HEK293 (cell line): ENCODE measurements around the gene GRIK4.

Experiments
- CTCF ChIA-PET: fragments of 350-600 bp; formaldehyde crosslinking; extraction: SDS; loops from one replicate; lab custom pipeline; 2021; ENCODE audit warnings: antibody characterized with exemption; lab: Yijun Ruan, JAX
- POLR2A ChIA-PET: fragments of 300-600 bp; formaldehyde crosslinking; extraction: SDS; loops from one replicate; lab custom pipeline; 2020; ENCODE audit warnings: antibody characterized with exemption, inconsistent platforms; lab: Yijun Ruan, JAX
- H3K27ac ChIP-seq: fragments of 200-500 bp; sonication (Bioruptor generic); 2 replicates; pipeline ENCODE4 v1.5.1; 2014; ENCODE audit warnings: low read depth, low read length, control low read depth, inconsistent platforms; ENCODE audit errors: extremely low read depth
- H3K36me3 ChIP-seq, 2 experiments: fragments of 200-500 bp in 1 of 2; sonication (Bioruptor generic) in 1 of 2; 1 replicate in 1 of 2; 2 replicates in 1 of 2; pipeline ENCODE4 v1.5.1; 2014 to 2017; ENCODE audit warnings: inconsistent platforms in 2 of 2, low read length in 2 of 2; ENCODE audit not compliant: control insufficient read depth in 2 of 2, insufficient read depth in 1 of 2
- H3K4me1 ChIP-seq: fragments of 200-500 bp; sonication (Bioruptor generic); 2 replicates; pipeline ENCODE4 v1.5.1; 2014; ENCODE audit warnings: mild to moderate bottlenecking, low read length, inconsistent platforms; ENCODE audit not compliant: control insufficient read depth, insufficient read depth
- H3K4me3 ChIP-seq: 2 replicates; pipeline ENCODE4 v1.5.1; 2011; ENCODE audit warnings: low read depth, mild to moderate bottlenecking, control low read depth, low read length, moderate library complexity
- H3K9me3 ChIP-seq: fragments of 200-500 bp; sonication (Bioruptor generic); 2 replicates; pipeline ENCODE4 v1.5.1; 2014; ENCODE audit warnings: low read depth, low read length, inconsistent platforms; ENCODE audit not compliant: control insufficient read depth, insufficient read depth
- BCL11B ChIP-seq: fragments of 450-650 bp; formaldehyde crosslinking; IDR thresholded peaks from 2 replicates; pipeline ENCODE4 v1.5.1; 2016; ENCODE audit warnings: low read depth, missing biosample characterization, missing genetic modification characterization
- KLF8 ChIP-seq: fragments of 450-650 bp; formaldehyde crosslinking; IDR thresholded peaks from 2 replicates; pipeline ENCODE4 v1.5.1; 2016; ENCODE audit warnings: missing biosample characterization, missing genetic modification characterization
- KLF9 ChIP-seq: fragments of 450-650 bp; formaldehyde crosslinking; IDR thresholded peaks from 2 replicates; pipeline ENCODE4 v1.5.1; 2016; ENCODE audit warnings: missing biosample characterization, missing genetic modification characterization, low read depth
- MEIS1 ChIP-seq: sonication (generic); formaldehyde crosslinking; IDR thresholded peaks from 2 replicates; pipeline ENCODE4 v1.8.1; 2022; ENCODE audit warnings: missing genetic modification reagents, mild to moderate bottlenecking, borderline replicate concordance
- PRDM1 ChIP-seq: fragments of 450-650 bp; formaldehyde crosslinking; IDR thresholded peaks from 2 replicates; pipeline ENCODE4; 2016; ENCODE audit warnings: missing biosample characterization, missing genetic modification characterization
- RBAK ChIP-seq: fragments of 450-650 bp; formaldehyde crosslinking; IDR thresholded peaks from 2 replicates; pipeline ENCODE4 v1.5.1; 2016; ENCODE audit warnings: missing biosample characterization, missing genetic modification characterization
- ZBTB20 ChIP-seq: fragments of 450-650 bp; formaldehyde crosslinking; IDR thresholded peaks from 2 replicates; pipeline ENCODE4 v1.5.1; 2016; ENCODE audit warnings: missing biosample characterization, missing genetic modification characterization
- ZEB2 ChIP-seq: fragments of 450-650 bp; formaldehyde crosslinking; IDR thresholded peaks from 2 replicates; pipeline ENCODE4 v1.5.1; 2016; ENCODE audit warnings: missing biosample characterization, missing genetic modification characterization
- ZNF16 ChIP-seq: fragments of 450-650 bp; formaldehyde crosslinking; IDR thresholded peaks from 2 replicates; pipeline ENCODE4 v1.5.1; 2016; ENCODE audit warnings: low read depth, missing biosample characterization, missing genetic modification characterization
- ZNF391 ChIP-seq: fragments of 450-650 bp; formaldehyde crosslinking; IDR thresholded peaks from 2 replicates; pipeline ENCODE4 v1.5.1; 2016; ENCODE audit warnings: low read depth, missing biosample characterization, missing genetic modification characterization, borderline replicate concordance
- ZNF473 ChIP-seq: fragments of 450-650 bp; formaldehyde crosslinking; IDR thresholded peaks from 2 replicates; pipeline ENCODE4 v1.5.1; 2017; ENCODE audit warnings: missing biosample characterization, missing genetic modification characterization
- ZNF514 ChIP-seq: fragments of 450-650 bp; formaldehyde crosslinking; IDR thresholded peaks from 2 replicates; pipeline ENCODE4 v1.5.1; 2016; ENCODE audit warnings: missing biosample characterization, missing genetic modification characterization
- ZNF558 ChIP-seq: fragments of 450-650 bp; formaldehyde crosslinking; IDR thresholded peaks from 2 replicates; pipeline ENCODE4 v1.5.1; 2016; ENCODE audit warnings: missing biosample characterization, missing genetic modification characterization
- ZNF610 ChIP-seq: fragments of 450-650 bp; formaldehyde crosslinking; IDR thresholded peaks from 2 replicates; pipeline ENCODE4 v1.5.1; 2016; ENCODE audit warnings: missing biosample characterization, missing genetic modification characterization, borderline replicate concordance
- ZNF621 ChIP-seq: fragments of 450-650 bp; formaldehyde crosslinking; IDR thresholded peaks from 2 replicates; pipeline ENCODE4 v1.5.1; 2017; ENCODE audit warnings: missing biosample characterization, missing genetic modification characterization
- ZNF626 ChIP-seq: fragments of 450-650 bp; sonication (Bioruptor Pico); formaldehyde crosslinking; IDR thresholded peaks from 2 replicates; pipeline ENCODE4 v1.5.1; 2018; ENCODE audit warnings: missing biosample characterization, missing genetic modification characterization, inconsistent platforms
- ZNF658 ChIP-seq: fragments of 450-650 bp; formaldehyde crosslinking; IDR thresholded peaks from 2 replicates; pipeline ENCODE4; 2016; ENCODE audit warnings: missing biosample characterization, missing genetic modification characterization
- ZNF660 ChIP-seq: fragments of 450-650 bp; IDR thresholded peaks from 2 replicates; pipeline ENCODE4 v1.5.1; 2018; ENCODE audit warnings: missing biosample characterization, mild to moderate bottlenecking, missing genetic modification characterization
- ZNF777 ChIP-seq: fragments of 450-650 bp; formaldehyde crosslinking; IDR thresholded peaks from 2 replicates; pipeline ENCODE4 v1.5.1; 2017; ENCODE audit warnings: missing biosample characterization, missing genetic modification characterization, borderline replicate concordance
- ZSCAN30 ChIP-seq: fragments of 450-650 bp; IDR thresholded peaks from 2 replicates; pipeline ENCODE4 v1.5.1; 2018; ENCODE audit warnings: missing biosample characterization, mild to moderate bottlenecking, missing genetic modification characterization, moderate library complexity
- TF ChIP-seq, protein P1 (sequence below): fragments of 450-650 bp; formaldehyde crosslinking; IDR thresholded peaks from 2 replicates; pipeline ENCODE4 v1.5.1; 2016; ENCODE audit warnings: missing biosample characterization, missing genetic modification characterization
- TF ChIP-seq, protein P2 (sequence below): fragments of 450-650 bp; formaldehyde crosslinking; IDR thresholded peaks from 2 replicates; pipeline ENCODE4 v1.5.1; 2016; ENCODE audit warnings: missing biosample characterization, missing genetic modification characterization
- TF ChIP-seq, protein P3 (sequence below): fragments of 450-650 bp; formaldehyde crosslinking; IDR thresholded peaks from 2 replicates; pipeline ENCODE4 v1.5.1; 2016; ENCODE audit warnings: missing biosample characterization, missing genetic modification characterization
- TF ChIP-seq, protein P4 (sequence below): fragments of 450-650 bp; formaldehyde crosslinking; conservative IDR thresholded peaks from 2 replicates; pipeline ENCODE4 v1.5.1; 2016; ENCODE audit warnings: low read depth, missing biosample characterization, missing genetic modification characterization
- TF ChIP-seq, protein P5 (sequence below): fragments of 450-650 bp; formaldehyde crosslinking; IDR thresholded peaks from 2 replicates; pipeline ENCODE4 v1.5.1; 2016; ENCODE audit warnings: missing biosample characterization, missing genetic modification characterization

GRIK4 gene

DNA sequence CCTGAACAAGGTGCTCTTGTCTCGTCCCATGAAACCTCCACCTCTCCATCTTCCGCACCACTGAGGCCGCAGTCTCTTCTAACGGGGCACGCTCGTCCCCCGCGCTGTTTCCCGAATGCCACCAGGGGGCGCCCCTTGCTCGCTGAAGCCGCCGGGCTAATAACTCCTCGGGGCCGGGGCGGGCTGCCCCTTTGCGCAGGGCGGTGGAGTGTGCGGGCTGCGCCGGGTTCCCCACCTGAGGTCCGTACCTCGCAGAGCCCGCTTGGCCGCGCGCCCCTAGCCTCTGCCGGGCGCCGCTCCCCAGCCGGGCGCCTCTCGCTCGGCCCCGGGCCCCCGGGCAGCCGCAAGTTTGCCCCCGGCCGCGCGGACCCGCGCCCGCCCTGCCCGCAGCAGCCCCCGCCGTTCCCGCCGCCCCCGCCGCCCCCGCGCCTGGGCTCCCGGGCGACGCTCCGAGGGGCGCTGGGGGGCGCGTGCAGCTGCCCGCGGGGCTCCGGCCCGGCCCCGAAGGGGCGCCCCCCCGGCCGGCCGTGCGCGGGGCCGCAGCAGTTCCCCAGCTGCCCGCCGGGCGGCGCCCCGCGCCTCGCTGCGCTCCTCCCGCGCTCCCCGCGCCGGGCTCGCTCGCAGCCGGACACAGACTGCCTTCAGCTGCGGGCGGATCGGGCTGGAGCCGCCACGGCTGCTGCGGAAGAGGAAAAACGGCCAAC is at the start of gene GRIK4 (continued):
- TF ChIP-seq, protein P1, sequence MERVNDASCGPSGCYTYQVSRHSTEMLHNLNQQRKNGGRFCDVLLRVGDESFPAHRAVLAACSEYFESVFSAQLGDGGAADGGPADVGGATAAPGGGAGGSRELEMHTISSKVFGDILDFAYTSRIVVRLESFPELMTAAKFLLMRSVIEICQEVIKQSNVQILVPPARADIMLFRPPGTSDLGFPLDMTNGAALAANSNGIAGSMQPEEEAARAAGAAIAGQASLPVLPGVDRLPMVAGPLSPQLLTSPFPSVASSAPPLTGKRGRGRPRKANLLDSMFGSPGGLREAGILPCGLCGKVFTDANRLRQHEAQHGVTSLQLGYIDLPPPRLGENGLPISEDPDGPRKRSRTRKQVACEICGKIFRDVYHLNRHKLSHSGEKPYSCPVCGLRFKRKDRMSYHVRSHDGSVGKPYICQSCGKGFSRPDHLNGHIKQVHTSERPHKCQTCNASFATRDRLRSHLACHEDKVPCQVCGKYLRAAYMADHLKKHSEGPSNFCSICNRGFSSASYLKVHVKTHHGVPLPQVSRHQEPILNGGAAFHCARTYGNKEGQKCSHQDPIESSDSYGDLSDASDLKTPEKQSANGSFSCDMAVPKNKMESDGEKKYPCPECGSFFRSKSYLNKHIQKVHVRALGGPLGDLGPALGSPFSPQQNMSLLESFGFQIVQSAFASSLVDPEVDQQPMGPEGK (tag by site-specific recombination) = peak; percentile 68
- TF ChIP-seq, protein P2, sequence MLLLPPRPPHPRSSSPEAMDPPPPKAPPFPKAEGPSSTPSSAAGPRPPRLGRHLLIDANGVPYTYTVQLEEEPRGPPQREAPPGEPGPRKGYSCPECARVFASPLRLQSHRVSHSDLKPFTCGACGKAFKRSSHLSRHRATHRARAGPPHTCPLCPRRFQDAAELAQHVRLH (tag by site-specific recombination) = no peak
- TF ChIP-seq, protein P3, sequence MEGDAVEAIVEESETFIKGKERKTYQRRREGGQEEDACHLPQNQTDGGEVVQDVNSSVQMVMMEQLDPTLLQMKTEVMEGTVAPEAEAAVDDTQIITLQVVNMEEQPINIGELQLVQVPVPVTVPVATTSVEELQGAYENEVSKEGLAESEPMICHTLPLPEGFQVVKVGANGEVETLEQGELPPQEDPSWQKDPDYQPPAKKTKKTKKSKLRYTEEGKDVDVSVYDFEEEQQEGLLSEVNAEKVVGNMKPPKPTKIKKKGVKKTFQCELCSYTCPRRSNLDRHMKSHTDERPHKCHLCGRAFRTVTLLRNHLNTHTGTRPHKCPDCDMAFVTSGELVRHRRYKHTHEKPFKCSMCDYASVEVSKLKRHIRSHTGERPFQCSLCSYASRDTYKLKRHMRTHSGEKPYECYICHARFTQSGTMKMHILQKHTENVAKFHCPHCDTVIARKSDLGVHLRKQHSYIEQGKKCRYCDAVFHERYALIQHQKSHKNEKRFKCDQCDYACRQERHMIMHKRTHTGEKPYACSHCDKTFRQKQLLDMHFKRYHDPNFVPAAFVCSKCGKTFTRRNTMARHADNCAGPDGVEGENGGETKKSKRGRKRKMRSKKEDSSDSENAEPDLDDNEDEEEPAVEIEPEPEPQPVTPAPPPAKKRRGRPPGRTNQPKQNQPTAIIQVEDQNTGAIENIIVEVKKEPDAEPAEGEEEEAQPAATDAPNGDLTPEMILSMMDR (tag by site-specific recombination) = peak; percentile 90
- TF ChIP-seq ZNF660 (tag by site-specific recombination) = 0 out of 2 replicates have a peak, but pooled peaks have one; percentile 18
- TF ChIP-seq, protein P4, sequence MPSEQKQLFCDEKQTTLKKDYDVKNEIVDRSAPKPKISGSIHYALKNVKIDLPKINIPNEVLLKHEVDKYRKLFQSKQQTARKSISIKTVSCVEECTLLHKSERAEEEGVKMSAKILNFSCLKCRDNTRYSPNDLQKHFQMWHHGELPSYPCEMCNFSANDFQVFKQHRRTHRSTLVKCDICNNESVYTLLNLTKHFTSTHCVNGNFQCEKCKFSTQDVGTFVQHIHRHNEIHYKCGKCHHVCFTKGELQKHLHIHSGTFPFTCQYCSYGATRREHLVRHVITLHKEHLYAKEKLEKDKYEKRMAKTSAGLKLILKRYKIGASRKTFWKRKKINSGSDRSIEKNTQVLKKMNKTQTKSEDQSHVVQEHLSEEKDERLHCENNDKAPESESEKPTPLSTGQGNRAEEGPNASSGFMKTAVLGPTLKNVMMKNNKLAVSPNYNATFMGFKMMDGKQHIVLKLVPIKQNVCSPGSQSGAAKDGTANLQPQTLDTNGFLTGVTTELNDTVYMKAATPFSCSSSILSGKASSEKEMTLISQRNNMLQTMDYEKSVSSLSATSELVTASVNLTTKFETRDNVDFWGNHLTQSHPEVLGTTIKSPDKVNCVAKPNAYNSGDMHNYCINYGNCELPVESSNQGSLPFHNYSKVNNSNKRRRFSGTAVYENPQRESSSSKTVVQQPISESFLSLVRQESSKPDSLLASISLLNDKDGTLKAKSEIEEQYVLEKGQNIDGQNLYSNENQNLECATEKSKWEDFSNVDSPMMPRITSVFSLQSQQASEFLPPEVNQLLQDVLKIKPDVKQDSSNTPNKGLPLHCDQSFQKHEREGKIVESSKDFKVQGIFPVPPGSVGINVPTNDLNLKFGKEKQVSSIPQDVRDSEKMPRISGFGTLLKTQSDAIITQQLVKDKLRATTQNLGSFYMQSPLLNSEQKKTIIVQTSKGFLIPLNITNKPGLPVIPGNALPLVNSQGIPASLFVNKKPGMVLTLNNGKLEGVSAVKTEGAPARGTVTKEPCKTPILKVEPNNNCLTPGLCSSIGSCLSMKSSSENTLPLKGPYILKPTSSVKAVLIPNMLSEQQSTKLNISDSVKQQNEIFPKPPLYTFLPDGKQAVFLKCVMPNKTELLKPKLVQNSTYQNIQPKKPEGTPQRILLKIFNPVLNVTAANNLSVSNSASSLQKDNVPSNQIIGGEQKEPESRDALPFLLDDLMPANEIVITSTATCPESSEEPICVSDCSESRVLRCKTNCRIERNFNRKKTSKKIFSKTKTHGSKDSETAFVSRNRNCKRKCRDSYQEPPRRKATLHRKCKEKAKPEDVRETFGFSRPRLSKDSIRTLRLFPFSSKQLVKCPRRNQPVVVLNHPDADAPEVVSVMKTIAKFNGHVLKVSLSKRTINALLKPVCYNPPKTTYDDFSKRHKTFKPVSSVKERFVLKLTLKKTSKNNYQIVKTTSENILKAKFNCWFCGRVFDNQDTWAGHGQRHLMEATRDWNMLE (tag by site-specific recombination) = no peak
- TF ChIP-seq ZNF473 (tag by site-specific recombination) = no peak
- peak; percentile 66; the same call in 1 of the 2 replicates for TF ChIP-seq ZEB2 (tag by site-specific recombination)
- peak; percentile 46; the same call in 1 of the 2 replicates for TF ChIP-seq KLF8
- no peak for TF ChIP-seq KLF9 (tag by site-specific recombination)
- TF ChIP-seq ZSCAN30 = peak; percentile 87; the same call in 1 of the 2 replicates
- TF ChIP-seq ZNF777 (tag by site-specific recombination) = no peak
- TF ChIP-seq ZNF626 = no peak
- 0 out of 2 replicates have a peak, but pooled peaks have one; percentile 18 for TF ChIP-seq ZBTB20 (tag by site-specific recombination)

DNA sequence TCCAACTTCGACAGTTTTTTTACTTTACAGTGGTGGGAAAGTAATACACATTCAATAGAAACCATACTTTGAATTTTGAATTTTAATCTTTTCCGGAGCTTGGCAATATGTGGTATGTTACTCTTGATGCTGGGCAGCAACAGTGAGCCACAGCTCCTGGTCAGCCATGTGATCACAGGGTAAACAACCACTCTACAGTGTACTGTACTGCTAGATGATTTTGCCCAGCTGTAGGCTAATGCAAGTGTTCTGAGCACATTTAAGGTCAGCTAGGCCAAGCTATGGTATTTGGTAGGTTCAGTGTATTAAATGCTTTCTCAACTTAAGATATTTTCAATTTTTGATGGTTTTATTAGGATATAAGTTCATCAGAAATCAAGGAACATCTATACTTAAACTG is 48.7 kb upstream of the GRIK4 start:
- no peak overlapping the region for H3K4me3 ChIP-seq
- ChIA-PET POLR2A (no interaction called here), CTCF (no interaction called here)
- peaks cover 16 to 85% of the 10 kb centered on the region in 2 experiments for H3K36me3 ChIP-seq
- no peaks in the 10 kb centered on the region for H3K9me3 ChIP-seq
- no peaks in the 10 kb centered on the region for H3K4me1 ChIP-seq
- no peak overlapping the region for H3K27ac ChIP-seq
- TF ChIP-seq ZNF658 = no peak
- TF ChIP-seq ZNF558 (tag by site-specific recombination) = no peak
- no peak for TF ChIP-seq ZNF391 (tag by site-specific recombination)
- TF ChIP-seq PRDM1 = no peak
- no peak for TF ChIP-seq ZNF621
- no peak for TF ChIP-seq ZNF514 (tag by site-specific recombination)
- TF ChIP-seq RBAK (tag by site-specific recombination) = no peak
- no peak for TF ChIP-seq MEIS1 (CRISPR knock-in tag)
- no peak for TF ChIP-seq ZNF16 (tag by site-specific recombination)
- TF ChIP-seq, protein P5, sequence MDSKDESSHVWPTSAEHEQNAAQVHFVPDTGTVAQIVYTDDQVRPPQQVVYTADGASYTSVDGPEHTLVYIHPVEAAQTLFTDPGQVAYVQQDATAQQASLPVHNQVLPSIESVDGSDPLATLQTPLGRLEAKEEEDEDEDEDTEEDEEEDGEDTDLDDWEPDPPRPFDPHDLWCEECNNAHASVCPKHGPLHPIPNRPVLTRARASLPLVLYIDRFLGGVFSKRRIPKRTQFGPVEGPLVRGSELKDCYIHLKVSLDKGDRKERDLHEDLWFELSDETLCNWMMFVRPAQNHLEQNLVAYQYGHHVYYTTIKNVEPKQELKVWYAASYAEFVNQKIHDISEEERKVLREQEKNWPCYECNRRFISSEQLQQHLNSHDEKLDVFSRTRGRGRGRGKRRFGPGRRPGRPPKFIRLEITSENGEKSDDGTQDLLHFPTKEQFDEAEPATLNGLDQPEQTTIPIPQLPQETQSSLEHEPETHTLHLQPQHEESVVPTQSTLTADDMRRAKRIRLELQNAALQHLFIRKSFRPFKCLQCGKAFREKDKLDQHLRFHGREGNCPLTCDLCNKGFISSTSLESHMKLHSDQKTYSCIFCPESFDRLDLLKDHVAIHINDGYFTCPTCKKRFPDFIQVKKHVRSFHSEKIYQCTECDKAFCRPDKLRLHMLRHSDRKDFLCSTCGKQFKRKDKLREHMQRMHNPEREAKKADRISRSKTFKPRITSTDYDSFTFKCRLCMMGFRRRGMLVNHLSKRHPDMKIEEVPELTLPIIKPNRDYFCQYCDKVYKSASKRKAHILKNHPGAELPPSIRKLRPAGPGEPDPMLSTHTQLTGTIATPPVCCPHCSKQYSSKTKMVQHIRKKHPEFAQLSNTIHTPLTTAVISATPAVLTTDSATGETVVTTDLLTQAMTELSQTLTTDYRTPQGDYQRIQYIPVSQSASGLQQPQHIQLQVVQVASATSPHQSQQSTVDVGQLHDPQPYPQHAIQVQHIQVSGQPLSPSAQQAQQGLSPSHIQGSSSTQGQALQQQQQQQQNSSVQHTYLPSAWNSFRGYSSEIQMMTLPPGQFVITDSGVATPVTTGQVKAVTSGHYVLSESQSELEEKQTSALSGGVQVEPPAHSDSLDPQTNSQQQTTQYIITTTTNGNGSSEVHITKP (tag by site-specific recombination) = no peak
- TF ChIP-seq BCL11B (tag by site-specific recombination) = no peak
- TF ChIP-seq ZNF610 (tag by site-specific recombination) = no peak
